Fibroblast of mammary gland (primary cell): ENCODE data around the gene TYROBP.
"Not testable (repeated sequence)": the region's sequence is repeated elsewhere in the genome, so short reads cannot be mapped to it uniquely, and the experiment has no call there.

Source experiments
- DNase-seq: peaks from one replicate; pipeline ENCODE4 v3.0.0-alpha.2; 2010; ENCODE audit warnings: low read depth
- H3K4me3 ChIP-seq: 2 replicates; pipeline ENCODE4 v1.5.1; 2011; ENCODE audit warnings: low read depth, mild to moderate bottlenecking, low read length, moderate library complexity; ENCODE audit not compliant: control insufficient read depth
- CTCF ChIP-seq: conservative IDR thresholded peaks from 2 replicates; pipeline ENCODE4 v1.5.1; 2011; ENCODE audit warnings: low read depth, low read length, inconsistent platforms; ENCODE audit not compliant: control insufficient read depth, insufficient read depth

Gene TYROBP

GRCh38 chr19:35894342-35894741 lies 13.8 kb downstream of the TYROBP start:
- DNase-seq, result no peak
- no peak overlapping the region for H3K4me3 ChIP-seq
- TF ChIP-seq CTCF, result no peak

- DNase-seq, result not testable (repeated sequence)
These were observed 16.3 kb downstream of the TYROBP start for GRCh38 chr19:35891819-35892218.

GRCh38 chr19:35890113-35890650 lies 17.9 kb downstream of the TYROBP start:
- no peak for TF ChIP-seq CTCF
- H3K4me3 ChIP-seq, result no peak overlapping the region
- DNase-seq, result no peak

More at GRCh38 chr19:35891819-35892218, 16.3 kb downstream of the TYROBP start:
- H3K4me3 ChIP-seq, result not testable (repeated sequence)

- no peak for TF ChIP-seq CTCF
- no peak for DNase-seq
- no peak overlapping the region for H3K4me3 ChIP-seq
These were observed 18.6 kb downstream of the TYROBP start for GRCh38 chr19:35889370-35890112.

GRCh38 chr19:35888398-35888797 lies 19.7 kb downstream of the TYROBP start:
- no peak for DNase-seq
- H3K4me3 ChIP-seq, result no peak overlapping the region
- TF ChIP-seq CTCF, result no peak

- H3K4me3 ChIP-seq, result no peak overlapping the region
- TF ChIP-seq CTCF, result no peak
These were observed 20.9 kb downstream of the TYROBP start for GRCh38 chr19:35887197-35887596.

GRCh38 chr19:35885904-35886303 lies 22.2 kb downstream of the TYROBP start:
- TF ChIP-seq CTCF, result no peak
- H3K4me3 ChIP-seq, result no peak overlapping the region
- no peak for DNase-seq

More at GRCh38 chr19:35887197-35887596, 20.9 kb downstream of the TYROBP start:
- DNase-seq, result no peak
